LNCAP (cell line): Measurements from ENCODE around the gene TRPV4.

Experiments
- CTCF ChIP-seq: fragments of 450-650 bp; IDR thresholded peaks from 2 replicates; pipeline ENCODE4 v1.5.1; 2017; ENCODE audit warnings: mild to moderate bottlenecking

TRPV4 gene

GRCh38 chr12:109795023-109795422, 38.2 kb downstream of the TRPV4 start:
- TF ChIP-seq CTCF, result no peak

GRCh38 chr12:109793826-109794501, 39.2 kb downstream of the TRPV4 start:
- TF ChIP-seq CTCF, result no peak

GRCh38 chr12:109793411-109793810, 39.8 kb downstream of the TRPV4 start:
- no peak for TF ChIP-seq CTCF

- TF ChIP-seq CTCF, result no peak
Measured at GRCh38 chr12:109792992-109793391, 40.2 kb downstream of the TRPV4 start.

GRCh38 chr12:109789526-109790048, 43.6 kb downstream of the TRPV4 start:
- TF ChIP-seq CTCF, result no peak

- TF ChIP-seq CTCF, result no peak
Measured at GRCh38 chr12:109786799-109787198, 46.4 kb downstream of the TRPV4 start.

- TF ChIP-seq CTCF, result no peak
Measured at GRCh38 chr12:109785854-109786253, 47.3 kb downstream of the TRPV4 start.

- no peak for TF ChIP-seq CTCF
Measured at GRCh38 chr12:109783965-109784244, 49.3 kb downstream of the TRPV4 start.
